Measurements from ENCODE around the gene OR4C13. TPM values are rescaled to one million over a fixed set of nuclear protein-coding genes. Genes with fewer than 3 reads are reported as not detected.
"Not testable (repeated sequence)": the region's sequence is repeated elsewhere in the genome, so short reads cannot be mapped to it uniquely, and the experiment has no call there.

OR4C13 gene
- not detected in 2 replicates for total RNA-seq

DNA sequence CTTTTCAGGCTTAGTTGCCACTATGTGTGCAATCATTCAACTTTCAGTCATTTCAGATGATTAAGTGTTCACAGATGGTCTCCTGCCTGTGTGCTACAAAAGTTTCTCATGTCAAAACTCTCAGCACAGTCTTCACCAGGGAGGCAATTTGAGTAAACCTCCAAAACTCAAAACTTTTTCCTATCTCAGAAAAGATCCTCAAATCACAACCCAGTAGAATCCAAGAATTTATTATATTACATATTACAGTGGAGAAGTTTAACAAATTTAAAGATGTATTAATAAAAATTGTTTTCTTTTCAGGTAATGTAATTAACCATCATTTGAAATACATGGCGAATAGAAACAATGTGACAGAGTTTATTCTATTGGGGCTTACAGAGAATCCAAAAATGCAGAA is at the start of gene OR4C13:
Gene OR4C13 (plus strand): TSS at position 301 of the 400 bp plus-strand sequence. CDS start 32 bp downstream, at position 333.
- H3K4me3 ChIP-seq (ENCODE audit: low read depth, low read length), result no peak within 1 kb of the TSS
- TF ChIP-seq, protein P1, sequence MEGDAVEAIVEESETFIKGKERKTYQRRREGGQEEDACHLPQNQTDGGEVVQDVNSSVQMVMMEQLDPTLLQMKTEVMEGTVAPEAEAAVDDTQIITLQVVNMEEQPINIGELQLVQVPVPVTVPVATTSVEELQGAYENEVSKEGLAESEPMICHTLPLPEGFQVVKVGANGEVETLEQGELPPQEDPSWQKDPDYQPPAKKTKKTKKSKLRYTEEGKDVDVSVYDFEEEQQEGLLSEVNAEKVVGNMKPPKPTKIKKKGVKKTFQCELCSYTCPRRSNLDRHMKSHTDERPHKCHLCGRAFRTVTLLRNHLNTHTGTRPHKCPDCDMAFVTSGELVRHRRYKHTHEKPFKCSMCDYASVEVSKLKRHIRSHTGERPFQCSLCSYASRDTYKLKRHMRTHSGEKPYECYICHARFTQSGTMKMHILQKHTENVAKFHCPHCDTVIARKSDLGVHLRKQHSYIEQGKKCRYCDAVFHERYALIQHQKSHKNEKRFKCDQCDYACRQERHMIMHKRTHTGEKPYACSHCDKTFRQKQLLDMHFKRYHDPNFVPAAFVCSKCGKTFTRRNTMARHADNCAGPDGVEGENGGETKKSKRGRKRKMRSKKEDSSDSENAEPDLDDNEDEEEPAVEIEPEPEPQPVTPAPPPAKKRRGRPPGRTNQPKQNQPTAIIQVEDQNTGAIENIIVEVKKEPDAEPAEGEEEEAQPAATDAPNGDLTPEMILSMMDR (IDR thresholded peaks at IDR 0.05; ENCODE audit: insufficient read depth, low read length, poor library complexity, severe bottlenecking), result no peak
- no peaks in the 10 kb centered on the region for H3K27me3 ChIP-seq (ENCODE audit: control insufficient read depth, insufficient read depth, low read length)
- H3K36me3 ChIP-seq (ENCODE audit: control insufficient read depth, insufficient read depth, low read length), result no peaks in the 10 kb centered on the region
- DNase-seq (ENCODE audit: low read depth), result no peak

DNA sequence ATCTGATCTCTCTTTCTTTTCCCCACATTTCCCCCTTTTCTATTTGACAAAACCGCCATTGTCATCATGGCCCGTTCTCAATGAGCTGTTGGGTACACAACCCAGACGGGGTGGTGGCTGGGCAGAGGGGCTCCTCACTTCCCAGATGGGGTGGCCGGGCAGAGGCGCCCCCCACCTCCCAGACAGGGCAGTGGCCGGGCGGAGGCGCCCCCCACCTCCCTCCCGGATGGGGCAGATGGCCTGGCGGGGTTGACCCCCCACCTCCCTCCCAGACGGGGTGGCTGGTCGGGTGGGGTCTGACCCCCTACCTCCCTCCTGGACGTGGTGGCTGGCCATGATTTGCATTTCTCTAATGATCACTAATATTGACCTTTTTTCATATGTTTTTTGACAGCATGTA is 40.7 kb upstream of the OR4C13 start:
- DNase-seq (ENCODE audit: low read depth); H3K36me3 ChIP-seq (ENCODE audit: control insufficient read depth, insufficient read depth, low read length); H3K4me3 ChIP-seq (ENCODE audit: low read depth, low read length); H3K27me3 ChIP-seq (ENCODE audit: control insufficient read depth, insufficient read depth, low read length): not testable (repeated sequence)

DNA sequence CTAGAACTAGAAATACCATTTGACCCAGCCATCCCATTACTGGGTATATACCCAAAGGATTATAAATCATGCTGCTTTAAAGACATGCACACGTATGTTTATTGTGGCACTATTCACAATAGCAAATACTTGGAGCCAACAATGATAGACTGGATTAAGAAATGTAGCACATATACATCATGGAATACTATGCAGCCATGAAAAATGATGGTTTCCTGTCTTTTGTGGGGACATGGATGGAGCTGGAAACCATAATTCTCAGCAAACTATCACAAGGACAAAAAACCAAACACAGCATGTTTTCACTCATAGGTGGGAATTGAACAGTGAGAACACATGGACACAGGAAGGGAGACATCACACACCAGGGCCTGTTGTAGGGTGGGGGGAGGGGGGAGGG is 3.5 kb upstream of the OR4C13 start:
- H3K36me3 ChIP-seq (ENCODE audit: control insufficient read depth, insufficient read depth, low read length); H3K4me3 ChIP-seq (ENCODE audit: low read depth, low read length); H3K27me3 ChIP-seq (ENCODE audit: control insufficient read depth, insufficient read depth, low read length); DNase-seq (ENCODE audit: low read depth): not testable (repeated sequence)

DNA sequence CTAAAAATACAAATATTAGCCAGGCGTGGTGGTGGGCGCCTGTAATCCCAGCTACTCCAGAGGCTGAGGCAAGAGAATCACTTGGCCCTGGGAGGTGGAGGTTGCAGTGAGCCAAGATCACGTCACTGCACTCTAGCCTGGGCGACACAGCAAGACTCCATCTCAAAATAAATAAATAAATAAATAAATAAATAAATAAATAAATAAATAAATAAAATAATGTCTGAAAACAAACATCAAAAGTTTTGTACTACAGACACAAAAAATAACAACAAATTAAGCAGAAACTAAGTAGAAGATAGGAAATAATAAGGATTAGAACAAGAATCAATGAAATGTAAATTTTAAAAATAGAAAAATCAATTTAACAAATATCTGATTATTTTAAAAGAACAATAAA is 21.2 kb downstream of the OR4C13 start:
- H3K4me3 ChIP-seq (ENCODE audit: low read depth, low read length); H3K27me3 ChIP-seq (ENCODE audit: control insufficient read depth, insufficient read depth, low read length); DNase-seq (ENCODE audit: low read depth); H3K36me3 ChIP-seq (ENCODE audit: control insufficient read depth, insufficient read depth, low read length): not testable (repeated sequence)

DNA sequence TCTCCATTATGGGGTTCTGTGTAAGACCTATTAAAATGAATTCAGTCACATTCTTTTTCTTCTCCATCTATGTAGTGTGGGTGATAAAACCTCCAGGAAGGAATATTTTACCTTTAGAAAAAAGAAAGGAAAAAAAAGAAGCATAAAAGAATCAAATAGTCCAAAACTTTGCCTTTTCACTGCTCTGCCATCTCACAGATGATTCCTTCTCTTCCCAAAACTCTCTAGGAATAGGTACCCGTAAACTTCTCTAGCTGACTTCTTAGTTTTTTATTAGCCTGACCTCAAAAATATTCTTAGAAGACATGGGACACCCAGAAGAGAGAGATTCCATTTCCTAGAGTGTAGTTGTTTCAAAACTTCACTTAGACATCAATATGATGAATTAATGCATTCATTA is 30.2 kb downstream of the OR4C13 start, which contains the start of gene OR4C12:
Gene OR4C12 (minus strand): TSS at position 101 of the 400 bp plus-strand sequence. CDS start 34 bp downstream, at position 67.
- not testable (repeated sequence) for H3K4me3 ChIP-seq (ENCODE audit: low read depth, low read length); H3K36me3 ChIP-seq (ENCODE audit: control insufficient read depth, insufficient read depth, low read length); DNase-seq (ENCODE audit: low read depth); H3K27me3 ChIP-seq (ENCODE audit: control insufficient read depth, insufficient read depth, low read length)

DNA sequence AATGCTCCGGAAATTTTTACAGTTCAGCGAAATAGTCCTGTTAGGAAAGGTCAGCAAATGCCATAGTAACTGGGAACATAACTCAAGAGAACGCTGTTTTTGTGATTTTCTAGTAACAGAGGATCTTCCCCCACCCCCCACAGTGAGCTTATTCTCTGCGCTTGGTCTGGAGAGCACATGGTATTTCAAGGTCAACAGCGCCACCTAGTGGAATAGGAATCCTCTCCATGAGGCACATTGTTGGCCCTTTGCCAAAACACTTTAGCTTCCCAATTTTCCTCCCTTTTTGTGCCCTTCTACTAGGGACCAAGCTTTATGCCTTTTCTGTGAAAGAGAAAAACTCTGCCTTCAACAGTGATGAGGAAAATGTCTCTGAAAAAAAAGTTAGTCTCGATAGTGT is 43.4 kb downstream of the OR4C13 start:
- H3K36me3 ChIP-seq (ENCODE audit: control insufficient read depth, insufficient read depth, low read length), result no peaks in the 10 kb centered on the region
- DNase-seq (ENCODE audit: low read depth), result no peak
- TF ChIP-seq, protein P1 (IDR thresholded peaks at IDR 0.05; ENCODE audit: insufficient read depth, low read length, poor library complexity, severe bottlenecking), result peak; percentile 18
- H3K27me3 ChIP-seq (ENCODE audit: control insufficient read depth, insufficient read depth, low read length), result no peaks in the 10 kb centered on the region
- H3K4me3 ChIP-seq (ENCODE audit: low read depth, low read length), result no peak overlapping the region

Other genes with a start within 250 kb of the OR4C13 start
- not detected in 2 replicates for gene OR4C12, start 30.1 kb downstream of the OR4C13 start, total RNA-seq
- gene OR4C45, start 80.5 kb downstream of the OR4C13 start, total RNA-seq, result not detected in 2 replicates